Retinal pigment epithelial cell (primary cell): ENCODE data around the gene ARSG.
A peak's percentile ranks its signal among the peaks of the same experiment; 100 is the strongest.
"Not testable (repeated sequence)": the region's sequence is repeated elsewhere in the genome, so short reads cannot be mapped to it uniquely, and the experiment has no call there.

Experiments used
- DNase-seq: peaks from one replicate; pipeline ENCODE4 v3.0.0-alpha.2; 2010; ENCODE audit warnings: low read depth
- H3K4me3 ChIP-seq: 2 replicates; pipeline ENCODE4 v1.5.1; 2011; ENCODE audit warnings: mild to moderate bottlenecking, low read length, control low read depth, moderate library complexity
- CTCF ChIP-seq: conservative IDR thresholded peaks from 2 replicates; pipeline ENCODE4 v1.5.1; 2011; ENCODE audit warnings: low read depth, low read length, control low read depth, inconsistent platforms

Gene ARSG

GRCh38 chr17:68343976-68344375 is 52.7 kb downstream of the ARSG start:
- TF ChIP-seq CTCF, result no peak
- H3K4me3 ChIP-seq, result no peak overlapping the region
- DNase-seq, result no peak

- TF ChIP-seq CTCF, result no peak
- H3K4me3 ChIP-seq, result no peak overlapping the region
- DNase-seq, result no peak
Observed at GRCh38 chr17:68344701-68345136, 53.4 kb downstream of the ARSG start.

- TF ChIP-seq CTCF, result no peak
- no peak for DNase-seq
- H3K4me3 ChIP-seq, result no peak overlapping the region
Observed at GRCh38 chr17:68346448-68346847, 55.2 kb downstream of the ARSG start.

GRCh38 chr17:68347380-68347779 is 56.1 kb downstream of the ARSG start:
- no peak overlapping the region for H3K4me3 ChIP-seq

GRCh38 chr17:68349157-68349556 is 57.9 kb downstream of the ARSG start:
- TF ChIP-seq CTCF, result no peak
- DNase-seq, result no peak
- no peak overlapping the region for H3K4me3 ChIP-seq

More at GRCh38 chr17:68347380-68347779, 56.1 kb downstream of the ARSG start:
- no peak for TF ChIP-seq CTCF
- no peak for DNase-seq

GRCh38 chr17:68351395-68351794 is 60.1 kb downstream of the ARSG start:
- TF ChIP-seq CTCF, result peak; percentile 42

GRCh38 chr17:68352041-68352440 is 60.7 kb downstream of the ARSG start:
- no peak for DNase-seq
- no peak overlapping the region for H3K4me3 ChIP-seq
- no peak for TF ChIP-seq CTCF

More at GRCh38 chr17:68351395-68351794, 60.1 kb downstream of the ARSG start:
- peak; percentile 61 for DNase-seq
- no peak overlapping the region for H3K4me3 ChIP-seq

GRCh38 chr17:68352671-68353070 is 61.4 kb downstream of the ARSG start:
- not testable (repeated sequence) for H3K4me3 ChIP-seq

More at GRCh38 chr17:68352671-68353070, 61.4 kb downstream of the ARSG start:
- not testable (repeated sequence) for DNase-seq
